GM18870 (cell line): ENCODE data around the gene PRSS27.
A peak's percentile ranks its signal among the peaks of the same experiment; 100 is the strongest.
"Not testable (repeated sequence)": the region's sequence is repeated elsewhere in the genome, so short reads cannot be mapped to it uniquely, and the experiment has no call there.

ENCODE experiments used
- ATAC-seq: cut with Tn5 transposase; IDR thresholded peaks from one replicate; pipeline ENCODE4 v1.9.1; 2021; ENCODE audit warnings: moderate library complexity; ENCODE audit not compliant: unreplicated experiment

PRSS27 gene

GRCh38 chr16:2728034-2728433, 8.0 kb upstream of the PRSS27 start:
- no peak for ATAC-seq

- no peak for ATAC-seq
Measured at GRCh38 chr16:2726923-2727322, 6.9 kb upstream of the PRSS27 start.

GRCh38 chr16:2724816-2725348, 4.9 kb upstream of the PRSS27 start:
- no peak for ATAC-seq

GRCh38 chr16:2724088-2724676, 4.2 kb upstream of the PRSS27 start:
- ATAC-seq: no peak

GRCh38 chr16:2721634-2722173, 1.7 kb upstream of the PRSS27 start:
- ATAC-seq: not testable (repeated sequence)

GRCh38 chr16:2720719-2721633, 952 bp upstream of the PRSS27 start:
- ATAC-seq: peak; percentile 54

GRCh38 chr16:2719328-2720063, 528 bp downstream of the PRSS27 start:
- ATAC-seq: no peak

GRCh38 chr16:2717383-2718263, 2.4 kb downstream of the PRSS27 start:
- ATAC-seq: no peak

GRCh38 chr16:2716948-2717347, 3.1 kb downstream of the PRSS27 start:
- ATAC-seq: no peak

GRCh38 chr16:2715966-2716885, 3.8 kb downstream of the PRSS27 start:
- no peak for ATAC-seq

GRCh38 chr16:2715519-2715918, 4.5 kb downstream of the PRSS27 start:
- ATAC-seq: no peak

- ATAC-seq: no peak
Measured at GRCh38 chr16:2715064-2715463, 5.0 kb downstream of the PRSS27 start.

GRCh38 chr16:2713985-2714774, 5.8 kb downstream of the PRSS27 start:
- no peak for ATAC-seq

GRCh38 chr16:2713523-2713922, 6.5 kb downstream of the PRSS27 start:
- ATAC-seq: no peak

GRCh38 chr16:2712546-2712945, 7.5 kb downstream of the PRSS27 start:
- ATAC-seq: no peak

GRCh38 chr16:2712063-2712441, 8.0 kb downstream of the PRSS27 start:
- no peak for ATAC-seq

- ATAC-seq: no peak
Measured at GRCh38 chr16:2711370-2712062, 8.5 kb downstream of the PRSS27 start.
